ENCODE results near the gene SPART.

The SPART gene

GRCh38 chr13:36353001-36353400, 6.8 kb upstream of the SPART start:
- Histone ChIP-seq H3K36me3 (ENCODE audit: control insufficient read depth in 2 of 2, insufficient read depth in 2 of 2, low read length in 2 of 2) (no peaks in the 10 kb centered on the region), H3K4me1 (ENCODE audit: control insufficient read depth, insufficient read depth, low read length) (no peaks in the 10 kb centered on the region), H3K9me3 (ENCODE audit: control insufficient read depth in 2 of 2, low read length in 2 of 2) (no peaks in the 10 kb centered on the region), H3K27me3 (ENCODE audit: control insufficient read depth in 1 of 2, insufficient read depth in 2 of 2, low read length in 2 of 2) (no peaks in the 10 kb centered on the region), H3K9ac (ENCODE audit: low read length in 2 of 2) (no peak overlapping the region), H3K4me3 (ENCODE audit: low read length in 2 of 2) (no peak overlapping the region), H3K27ac (ENCODE audit: low read length) (no peak overlapping the region)

- Histone ChIP-seq H3K4me1 (ENCODE audit: control insufficient read depth, insufficient read depth, low read length) (no peaks in the 10 kb centered on the region), H3K27me3 (ENCODE audit: control insufficient read depth in 1 of 2, insufficient read depth in 2 of 2, low read length in 2 of 2) (no peaks in the 10 kb centered on the region), H3K9me3 (ENCODE audit: control insufficient read depth in 2 of 2, low read length in 2 of 2) (no peaks in the 10 kb centered on the region), H3K27ac (ENCODE audit: low read length) (no peak overlapping the region), H3K36me3 (ENCODE audit: control insufficient read depth in 2 of 2, insufficient read depth in 2 of 2, low read length in 2 of 2) (no peaks in the 10 kb centered on the region), H3K9ac (ENCODE audit: low read length in 2 of 2) (no peak overlapping the region), H3K4me3 (ENCODE audit: low read length in 2 of 2) (no peak overlapping the region)
These were observed 6.2 kb upstream of the SPART start for GRCh38 chr13:36352350-36352749.

DNA sequence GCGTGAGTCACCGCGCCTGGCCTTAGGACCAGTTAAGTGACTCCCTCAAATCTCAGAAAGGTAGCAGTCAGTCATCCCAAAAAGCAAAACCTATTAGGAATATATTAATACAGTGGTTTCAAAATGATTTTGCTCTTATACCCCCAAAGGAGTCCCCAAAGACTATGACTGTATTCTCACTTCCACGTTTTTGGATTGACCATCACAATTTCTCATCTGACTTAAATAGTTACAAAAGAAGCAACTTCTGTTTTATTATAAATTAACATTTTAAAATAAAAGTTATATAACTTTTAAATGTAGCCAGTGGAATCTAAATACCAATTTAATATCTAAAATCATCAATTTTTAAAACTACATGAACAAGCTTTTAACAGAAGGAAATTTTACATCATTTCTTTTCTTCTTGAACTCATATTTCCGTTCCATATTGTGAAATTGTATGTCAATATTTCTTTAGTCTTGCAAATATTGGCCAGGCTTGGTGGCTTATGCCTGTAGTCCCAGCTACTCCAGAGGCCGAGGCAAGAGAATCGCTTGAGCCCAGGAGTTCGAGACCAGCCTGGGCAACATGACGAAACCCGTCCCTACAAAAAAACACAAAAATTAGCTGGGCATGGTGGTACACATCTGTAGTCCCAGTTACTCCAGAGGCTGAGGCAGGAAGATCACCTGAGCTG, 1.5 kb upstream of the SPART start:
- H3K27ac ChIP-seq (ENCODE audit: low read length): no peak overlapping the region

GRCh38 chr13:36345438-36346221, 564 bp downstream of the SPART start:
- Histone ChIP-seq H3K27ac (ENCODE audit: low read length) (peak overlapping the region; percentile 98), H3K4me3 (ENCODE audit: low read length in 2 of 2) (peak overlapping the region; percentile 95 to 96), H3K36me3 (ENCODE audit: control insufficient read depth in 2 of 2, insufficient read depth in 2 of 2, low read length in 2 of 2) (no peaks in the 10 kb centered on the region), H3K4me1 (ENCODE audit: control insufficient read depth, insufficient read depth, low read length) (peaks cover 5% of the 10 kb centered on the region), H3K27me3 (ENCODE audit: control insufficient read depth in 1 of 2, insufficient read depth in 2 of 2, low read length in 2 of 2) (no peaks in the 10 kb centered on the region), H3K9ac (ENCODE audit: low read length in 2 of 2) (peak overlapping the region; percentile 98 to 99), H3K9me3 (ENCODE audit: control insufficient read depth in 2 of 2, low read length in 2 of 2) (no peaks in the 10 kb centered on the region)

More for the DNA sequence above, 1.5 kb upstream of the SPART start:
- H3K4me1 ChIP-seq (ENCODE audit: control insufficient read depth, insufficient read depth, low read length): peaks cover 5% of the 10 kb centered on the region
- H3K4me3 ChIP-seq (ENCODE audit: low read length in 2 of 2): no peak overlapping the region
- no peak overlapping the region for H3K9ac ChIP-seq (ENCODE audit: low read length in 2 of 2)
- H3K9me3 ChIP-seq (ENCODE audit: control insufficient read depth in 2 of 2, low read length in 2 of 2): no peaks in the 10 kb centered on the region
- no peaks in the 10 kb centered on the region for H3K27me3 ChIP-seq (ENCODE audit: control insufficient read depth in 1 of 2, insufficient read depth in 2 of 2, low read length in 2 of 2)
- no peaks in the 10 kb centered on the region for H3K36me3 ChIP-seq (ENCODE audit: control insufficient read depth in 2 of 2, insufficient read depth in 2 of 2, low read length in 2 of 2)

DNA sequence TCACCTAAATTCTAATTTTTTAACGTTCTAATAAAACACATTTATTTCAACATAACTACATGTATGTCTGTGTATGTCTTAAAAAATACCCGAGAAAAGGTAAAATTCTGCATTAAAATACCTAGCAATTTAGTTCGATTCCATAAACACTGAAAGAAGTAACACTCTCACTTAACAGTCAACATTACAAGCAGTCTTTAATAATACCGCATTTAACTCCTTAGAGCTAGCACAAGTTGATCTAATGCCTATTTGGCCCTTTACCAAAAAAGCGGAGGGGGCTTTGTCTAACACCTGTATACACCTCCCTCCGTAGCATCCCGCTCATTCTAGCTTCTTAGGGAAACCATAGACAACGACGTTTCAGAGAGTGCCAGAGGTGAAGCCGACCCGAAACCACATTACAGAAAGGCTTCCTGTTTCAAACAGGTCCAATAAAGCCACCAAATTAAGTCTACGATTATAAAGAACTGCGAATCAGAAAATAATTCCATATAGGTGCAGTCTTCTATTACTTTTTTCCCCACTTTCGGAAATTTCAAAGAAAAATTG, 1.2 kb downstream of the SPART start:
- Histone ChIP-seq H3K9me3 (ENCODE audit: control insufficient read depth in 2 of 2, low read length in 2 of 2) (no peaks in the 10 kb centered on the region), H3K27me3 (ENCODE audit: control insufficient read depth in 1 of 2, insufficient read depth in 2 of 2, low read length in 2 of 2) (no peaks in the 10 kb centered on the region), H3K4me3 (ENCODE audit: low read length in 2 of 2) (peak overlapping the region; percentile 95 to 96), H3K9ac (ENCODE audit: low read length in 2 of 2) (peak overlapping the region; percentile 98 to 99), H3K27ac (ENCODE audit: low read length) (peak overlapping the region; percentile 98), H3K4me1 (ENCODE audit: control insufficient read depth, insufficient read depth, low read length) (peaks cover 5% of the 10 kb centered on the region), H3K36me3 (ENCODE audit: control insufficient read depth in 2 of 2, insufficient read depth in 2 of 2, low read length in 2 of 2) (no peaks in the 10 kb centered on the region)

DNA sequence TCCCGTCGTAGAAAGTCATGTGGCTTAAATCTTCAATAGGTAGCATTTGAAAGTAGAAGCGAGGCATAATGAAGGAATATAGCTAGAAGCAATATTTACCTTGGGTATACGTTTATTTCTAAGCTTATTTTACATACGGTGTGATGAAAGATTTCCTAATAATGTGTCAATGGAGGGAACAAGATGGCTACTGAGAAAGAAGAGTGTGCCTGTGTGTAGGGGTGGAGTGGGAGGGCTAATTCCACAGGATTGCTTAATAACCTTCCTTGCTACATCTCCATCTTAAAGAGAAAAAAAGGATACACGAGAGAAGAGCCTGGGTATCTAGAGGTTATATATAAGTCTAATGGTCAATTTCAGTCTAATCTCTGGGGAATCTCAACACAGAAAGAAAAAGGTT, 2.0 kb downstream of the SPART start:
- Histone ChIP-seq H3K36me3 (ENCODE audit: control insufficient read depth in 2 of 2, insufficient read depth in 2 of 2, low read length in 2 of 2) (no peaks in the 10 kb centered on the region), H3K9me3 (ENCODE audit: control insufficient read depth in 2 of 2, low read length in 2 of 2) (no peaks in the 10 kb centered on the region), H3K4me3 (ENCODE audit: low read length in 2 of 2) (peak overlapping the region; percentile 54 to 96), H3K27ac (ENCODE audit: low read length) (no peak overlapping the region), H3K9ac (ENCODE audit: low read length in 2 of 2) (no peak overlapping the region), H3K27me3 (ENCODE audit: control insufficient read depth in 1 of 2, insufficient read depth in 2 of 2, low read length in 2 of 2) (no peaks in the 10 kb centered on the region), H3K4me1 (ENCODE audit: control insufficient read depth, insufficient read depth, low read length) (peaks cover 5% of the 10 kb centered on the region)

GRCh38 chr13:36343766-36344165, 2.4 kb downstream of the SPART start:
- Histone ChIP-seq H3K9ac (ENCODE audit: low read length in 2 of 2) (no peak overlapping the region), H3K4me3 (ENCODE audit: low read length in 2 of 2) (no peak overlapping the region), H3K4me1 (ENCODE audit: control insufficient read depth, insufficient read depth, low read length) (peaks cover 5% of the 10 kb centered on the region), H3K36me3 (ENCODE audit: control insufficient read depth in 2 of 2, insufficient read depth in 2 of 2, low read length in 2 of 2) (no peaks in the 10 kb centered on the region), H3K27ac (ENCODE audit: low read length) (no peak overlapping the region), H3K9me3 (ENCODE audit: control insufficient read depth in 2 of 2, low read length in 2 of 2) (no peaks in the 10 kb centered on the region), H3K27me3 (ENCODE audit: control insufficient read depth in 1 of 2, insufficient read depth in 2 of 2, low read length in 2 of 2) (no peaks in the 10 kb centered on the region)

- Histone ChIP-seq H3K36me3 (ENCODE audit: control insufficient read depth in 2 of 2, insufficient read depth in 2 of 2, low read length in 2 of 2) (no peaks in the 10 kb centered on the region), H3K27me3 (ENCODE audit: control insufficient read depth in 1 of 2, insufficient read depth in 2 of 2, low read length in 2 of 2) (no peaks in the 10 kb centered on the region), H3K4me3 (ENCODE audit: low read length in 2 of 2) (no peak overlapping the region), H3K9ac (ENCODE audit: low read length in 2 of 2) (no peak overlapping the region), H3K27ac (ENCODE audit: low read length) (no peak overlapping the region), H3K9me3 (ENCODE audit: control insufficient read depth in 2 of 2, low read length in 2 of 2) (no peaks in the 10 kb centered on the region), H3K4me1 (ENCODE audit: control insufficient read depth, insufficient read depth, low read length) (peaks cover 5% of the 10 kb centered on the region)
These were observed 3.5 kb downstream of the SPART start for GRCh38 chr13:36342715-36343114.

- Histone ChIP-seq H3K9me3 (ENCODE audit: control insufficient read depth in 2 of 2, low read length in 2 of 2) (no peaks in the 10 kb centered on the region), H3K36me3 (ENCODE audit: control insufficient read depth in 2 of 2, insufficient read depth in 2 of 2, low read length in 2 of 2) (no peaks in the 10 kb centered on the region), H3K4me3 (ENCODE audit: low read length in 2 of 2) (no peak overlapping the region), H3K9ac (ENCODE audit: low read length in 2 of 2) (no peak overlapping the region), H3K4me1 (ENCODE audit: control insufficient read depth, insufficient read depth, low read length) (peaks cover under 1% of the 10 kb centered on the region), H3K27me3 (ENCODE audit: control insufficient read depth in 1 of 2, insufficient read depth in 2 of 2, low read length in 2 of 2) (no peaks in the 10 kb centered on the region), H3K27ac (ENCODE audit: low read length) (no peak overlapping the region)
These were observed 4.5 kb downstream of the SPART start for GRCh38 chr13:36341718-36342117.

- Histone ChIP-seq H3K4me3 (ENCODE audit: low read length in 2 of 2) (no peak overlapping the region), H3K9ac (ENCODE audit: low read length in 2 of 2) (no peak overlapping the region), H3K27ac (ENCODE audit: low read length) (no peak overlapping the region), H3K27me3 (ENCODE audit: control insufficient read depth in 1 of 2, insufficient read depth in 2 of 2, low read length in 2 of 2) (no peaks in the 10 kb centered on the region), H3K9me3 (ENCODE audit: control insufficient read depth in 2 of 2, low read length in 2 of 2) (no peaks in the 10 kb centered on the region), H3K4me1 (ENCODE audit: control insufficient read depth, insufficient read depth, low read length) (no peaks in the 10 kb centered on the region), H3K36me3 (ENCODE audit: control insufficient read depth in 2 of 2, insufficient read depth in 2 of 2, low read length in 2 of 2) (peaks cover 0 to 3% of the 10 kb centered on the region in 2 donors)
These were observed 6.5 kb downstream of the SPART start for GRCh38 chr13:36339600-36340155.
